ENCODE measurements around the gene TMA16.

Gene TMA16

DNA sequence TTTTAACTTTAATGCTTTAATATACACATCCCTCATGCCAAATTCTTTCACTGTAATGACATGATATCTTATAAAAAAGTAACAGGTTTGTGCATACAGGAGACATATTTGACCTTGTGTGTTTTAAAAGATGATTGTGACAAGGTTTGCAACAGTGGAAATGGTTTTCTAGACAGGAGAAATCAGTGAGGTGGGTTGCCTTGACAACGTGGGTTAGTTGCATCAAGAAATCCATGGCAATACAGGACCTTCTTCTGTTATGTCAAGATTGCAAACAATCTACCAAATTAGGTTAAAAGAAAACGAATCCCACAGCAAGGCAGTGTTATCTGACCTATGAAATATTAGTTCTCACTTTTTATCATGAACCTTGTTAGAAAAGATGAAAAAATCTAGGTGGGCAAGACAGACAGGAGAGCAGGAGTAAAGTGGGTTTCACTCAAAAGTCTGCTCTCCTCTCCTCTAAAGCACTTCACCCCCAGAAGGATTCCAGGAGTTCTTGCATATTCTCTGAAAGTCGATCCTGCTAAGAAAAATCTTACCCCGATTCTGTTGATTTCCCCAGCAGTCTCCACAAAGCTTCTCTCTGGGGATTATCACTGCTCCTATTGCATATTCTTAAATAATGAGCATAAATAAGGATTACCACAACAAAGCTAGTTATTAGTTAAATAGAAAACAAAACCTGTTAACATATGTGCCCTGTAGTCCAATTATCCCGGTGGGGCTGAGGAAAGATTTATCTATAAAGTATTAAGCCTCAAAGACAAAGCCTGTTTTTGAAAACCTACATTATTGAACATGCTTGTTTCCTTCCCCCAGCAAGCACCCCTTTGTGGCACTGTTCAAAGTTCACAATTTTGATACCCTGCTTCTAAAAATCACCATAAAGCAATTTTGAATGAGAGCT, 71.0 kb downstream of the TMA16 start (continued):
- no peak for TF ChIP-seq TSHZ2 (CRISPR knock-in tag; IDR thresholded peaks at IDR 0.05)

DNA sequence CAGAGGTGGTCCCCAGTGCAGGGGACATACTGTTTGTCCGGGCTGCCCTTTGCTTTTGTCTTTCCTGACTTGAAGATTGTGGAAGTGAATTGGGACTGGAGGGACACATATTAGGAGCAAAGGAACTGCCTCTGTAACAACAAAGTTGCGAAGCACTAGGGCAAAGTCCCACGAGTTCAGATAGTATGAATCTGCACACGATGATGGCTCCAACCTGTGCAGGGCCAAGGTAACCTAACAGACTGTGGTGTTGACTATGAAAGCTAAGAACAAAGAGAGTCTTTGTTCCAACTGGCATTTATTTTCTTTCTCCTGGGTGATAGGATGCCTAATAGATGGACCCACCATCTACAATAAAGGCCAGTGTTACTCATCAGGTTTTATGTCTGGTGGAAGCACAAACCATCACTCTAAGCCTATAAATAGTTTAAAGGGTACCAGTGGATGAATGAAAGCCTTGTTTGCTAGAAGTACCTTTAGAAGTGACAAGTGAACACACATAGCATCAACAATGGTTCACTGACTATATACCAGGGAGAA, 71.8 kb downstream of the TMA16 start:
- TF ChIP-seq ZFP3 (CRISPR knock-in tag; IDR thresholded peaks at IDR 0.05), result no peak
- no peak for TF ChIP-seq CREB5 (CRISPR knock-in tag; IDR thresholded peaks at IDR 0.05; ENCODE audit: low read depth)
- no peak for TF ChIP-seq RARB (CRISPR knock-in tag; IDR thresholded peaks at IDR 0.05)
- no peak for TF ChIP-seq OSR1 (CRISPR knock-in tag; IDR thresholded peaks at IDR 0.05)
- TF ChIP-seq GLIS3 (CRISPR knock-in tag; IDR thresholded peaks at IDR 0.05), result no peak
- no peak for TF ChIP-seq TOX (CRISPR knock-in tag; IDR thresholded peaks at IDR 0.05; ENCODE audit: borderline replicate concordance)
- TF ChIP-seq, protein P1, sequence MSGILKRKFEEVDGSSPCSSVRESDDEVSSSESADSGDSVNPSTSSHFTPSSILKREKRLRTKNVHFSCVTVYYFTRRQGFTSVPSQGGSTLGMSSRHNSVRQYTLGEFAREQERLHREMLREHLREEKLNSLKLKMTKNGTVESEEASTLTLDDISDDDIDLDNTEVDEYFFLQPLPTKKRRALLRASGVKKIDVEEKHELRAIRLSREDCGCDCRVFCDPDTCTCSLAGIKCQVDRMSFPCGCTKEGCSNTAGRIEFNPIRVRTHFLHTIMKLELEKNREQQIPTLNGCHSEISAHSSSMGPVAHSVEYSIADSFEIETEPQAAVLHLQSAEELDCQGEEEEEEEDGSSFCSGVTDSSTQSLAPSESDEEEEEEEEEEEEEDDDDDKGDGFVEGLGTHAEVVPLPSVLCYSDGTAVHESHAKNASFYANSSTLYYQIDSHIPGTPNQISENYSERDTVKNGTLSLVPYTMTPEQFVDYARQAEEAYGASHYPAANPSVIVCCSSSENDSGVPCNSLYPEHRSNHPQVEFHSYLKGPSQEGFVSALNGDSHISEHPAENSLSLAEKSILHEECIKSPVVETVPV (CRISPR knock-in tag; IDR thresholded peaks at IDR 0.05), result no peak
- TF ChIP-seq ZNF8 (CRISPR knock-in tag; IDR thresholded peaks at IDR 0.05), result no peak
- no peak for TF ChIP-seq PATZ1 (CRISPR knock-in tag; IDR thresholded peaks at IDR 0.05; ENCODE audit: borderline replicate concordance)
- TF ChIP-seq ZFP30 (CRISPR knock-in tag; IDR thresholded peaks at IDR 0.05), result no peak
- TF ChIP-seq ISL1 (CRISPR knock-in tag; IDR thresholded peaks at IDR 0.05), result no peak
- TF ChIP-seq PPARA (CRISPR knock-in tag; IDR thresholded peaks at IDR 0.05; ENCODE audit: borderline replicate concordance), result no peak
- no peak for ATAC-seq

- ATAC-seq, result no peak
- TF ChIP-seq ARNTL (CRISPR knock-in tag; IDR thresholded peaks at IDR 0.05; ENCODE audit: borderline replicate concordance, low read depth) (no peak), RARB (CRISPR knock-in tag; IDR thresholded peaks at IDR 0.05) (no peak)
Measured at GRCh38 chr4:163568843-163569242, 74.4 kb downstream of the TMA16 start.

All from SK-N-SH treated with all-trans-retinoic acid at 6 μM for 48 hours (cell line).